Stimulated activated CD8-positive, alpha-beta memory T cell treated with anti-CD3 and anti-CD28 coated beads, Interleukin-4, amount 100 ng/mL, for 1 hour (primary cell): ENCODE results near the gene ZNF783.
"Not testable (repeated sequence)": the region's sequence is repeated elsewhere in the genome, so short reads cannot be mapped to it uniquely, and the experiment has no call there.

Experiments used
- DNase-seq, 2 donors: peaks; one replicate each; pipeline ENCODE4 v3.0.0-alpha.2; 2020; ENCODE audit warnings: low read depth in 2 of 2, low spot score in 1 of 2

The ZNF783 gene

GRCh38 chr7:149297034-149297755 lies 35.2 kb downstream of the ZNF783 start:
- DNase-seq = no peak

GRCh38 chr7:149300620-149301285 lies 38.8 kb downstream of the ZNF783 start:
- no peak for DNase-seq

DNA sequence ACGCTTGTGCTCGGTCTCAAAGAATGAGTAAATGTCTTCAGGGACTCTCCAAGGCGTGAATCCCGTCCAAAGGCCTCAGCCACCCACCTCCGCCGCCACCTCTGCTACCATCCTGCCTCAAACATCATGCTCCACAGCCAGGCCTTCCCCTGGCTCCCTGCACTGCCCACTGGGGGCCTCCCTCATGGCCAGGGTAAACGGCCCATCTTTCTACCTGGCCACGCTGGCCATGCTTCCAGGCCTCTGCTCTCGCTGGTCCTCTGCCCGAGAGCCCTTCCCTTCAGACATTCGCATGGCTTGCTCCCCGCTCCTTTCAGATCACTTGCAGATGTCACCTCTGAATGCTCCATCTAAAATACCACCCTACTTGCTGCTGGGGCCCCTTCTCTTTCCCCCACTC lies 40.2 kb downstream of the ZNF783 start:
- no peak for DNase-seq

DNA sequence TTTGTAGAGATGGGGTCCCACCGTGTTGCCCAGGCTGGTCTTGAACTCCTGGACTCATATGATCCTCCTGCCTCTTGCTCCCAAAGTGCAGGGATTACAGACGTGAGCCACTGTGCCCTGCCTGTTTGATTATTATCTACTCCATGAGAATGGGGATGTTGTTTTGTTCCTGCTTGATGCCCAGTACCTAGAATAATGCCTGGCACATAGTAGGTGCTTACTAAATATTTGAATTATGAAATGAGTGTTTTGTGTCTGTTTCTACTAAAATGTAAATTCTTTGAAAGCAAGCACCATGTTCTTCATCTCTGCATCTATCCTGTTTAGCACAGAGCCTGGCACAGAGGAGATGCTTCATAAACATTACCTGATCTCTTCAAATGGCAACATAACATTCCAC lies 40.9 kb downstream of the ZNF783 start:
- DNase-seq = no peak

DNA sequence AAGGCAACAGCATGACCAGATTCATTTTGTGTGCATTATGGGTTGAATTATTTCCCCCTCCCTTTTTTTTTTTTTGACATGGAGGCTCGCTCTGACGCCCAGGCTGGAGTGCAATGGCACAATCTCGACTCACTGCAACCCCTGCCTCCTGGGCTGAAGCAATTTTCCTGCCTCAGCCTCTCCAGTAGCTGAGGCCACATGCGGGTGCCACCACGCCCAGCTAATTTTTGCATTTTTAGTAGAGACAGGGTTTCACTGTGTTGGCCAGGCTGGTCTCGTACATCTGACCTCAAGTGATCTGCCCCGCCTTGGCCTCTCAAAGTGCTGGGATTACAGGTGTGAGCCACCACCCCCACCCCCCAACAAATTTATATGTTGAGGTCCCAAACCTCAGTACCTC lies 42.0 kb downstream of the ZNF783 start:
- no peak for DNase-seq

- no peak for DNase-seq
Measured at GRCh38 chr7:149306854-149307253, 44.9 kb downstream of the ZNF783 start.

GRCh38 chr7:149307775-149308501 lies 45.9 kb downstream of the ZNF783 start:
- no peak for DNase-seq

GRCh38 chr7:149310113-149310836 lies 48.3 kb downstream of the ZNF783 start:
- no peak for DNase-seq

DNA sequence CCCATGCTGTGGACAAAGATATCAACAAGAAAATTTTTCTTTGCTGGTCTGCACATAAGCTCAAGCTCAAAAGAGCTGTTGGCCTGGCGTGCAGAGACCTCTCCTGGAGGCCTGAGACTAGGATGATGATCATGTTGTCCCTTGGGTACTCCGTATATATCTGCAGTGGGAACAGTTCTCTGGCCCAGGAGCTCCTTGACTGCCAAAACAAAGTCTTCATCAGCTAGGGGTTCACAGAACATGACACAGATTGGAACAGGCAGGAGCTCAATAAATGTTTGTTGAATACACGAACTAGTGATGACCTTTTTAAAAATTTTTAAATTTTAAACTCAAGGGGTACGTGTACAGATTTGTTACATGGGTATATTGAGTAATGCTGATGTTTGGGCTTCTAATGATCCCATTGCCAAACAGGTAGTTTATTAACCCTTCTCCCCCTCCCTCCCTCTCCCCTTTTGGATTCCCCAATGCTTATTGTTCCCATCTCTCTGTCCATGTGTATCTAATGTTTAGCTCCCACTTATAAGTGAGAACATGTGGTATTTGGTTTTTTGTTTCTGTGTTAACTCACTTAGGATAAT lies 49.1 kb downstream of the ZNF783 start:
- DNase-seq = no peak

DNA sequence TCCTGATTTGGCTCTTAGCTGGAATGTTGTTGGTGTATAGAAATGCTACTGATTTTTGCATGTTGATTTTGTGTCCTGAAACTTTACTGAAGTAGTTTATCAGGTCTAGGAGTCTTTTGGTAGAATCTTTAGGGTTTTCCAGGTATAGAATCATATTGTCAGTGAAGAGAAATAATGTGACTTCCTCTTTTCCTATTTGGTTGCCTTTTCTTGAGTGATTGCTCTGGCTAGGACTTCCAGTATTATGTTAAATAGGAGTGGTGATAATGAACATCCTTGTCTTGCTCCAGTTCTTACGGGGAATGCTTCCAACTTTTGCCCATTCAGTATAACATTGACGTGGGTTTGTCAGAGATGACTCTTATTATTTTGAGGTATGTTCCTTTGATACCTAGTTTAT lies 52.0 kb downstream of the ZNF783 start:
- no peak for DNase-seq

GRCh38 chr7:149316606-149317005 lies 54.6 kb downstream of the ZNF783 start:
- DNase-seq = no peak

- DNase-seq = no peak
Measured at GRCh38 chr7:149317496-149317895, 55.5 kb downstream of the ZNF783 start.

DNA sequence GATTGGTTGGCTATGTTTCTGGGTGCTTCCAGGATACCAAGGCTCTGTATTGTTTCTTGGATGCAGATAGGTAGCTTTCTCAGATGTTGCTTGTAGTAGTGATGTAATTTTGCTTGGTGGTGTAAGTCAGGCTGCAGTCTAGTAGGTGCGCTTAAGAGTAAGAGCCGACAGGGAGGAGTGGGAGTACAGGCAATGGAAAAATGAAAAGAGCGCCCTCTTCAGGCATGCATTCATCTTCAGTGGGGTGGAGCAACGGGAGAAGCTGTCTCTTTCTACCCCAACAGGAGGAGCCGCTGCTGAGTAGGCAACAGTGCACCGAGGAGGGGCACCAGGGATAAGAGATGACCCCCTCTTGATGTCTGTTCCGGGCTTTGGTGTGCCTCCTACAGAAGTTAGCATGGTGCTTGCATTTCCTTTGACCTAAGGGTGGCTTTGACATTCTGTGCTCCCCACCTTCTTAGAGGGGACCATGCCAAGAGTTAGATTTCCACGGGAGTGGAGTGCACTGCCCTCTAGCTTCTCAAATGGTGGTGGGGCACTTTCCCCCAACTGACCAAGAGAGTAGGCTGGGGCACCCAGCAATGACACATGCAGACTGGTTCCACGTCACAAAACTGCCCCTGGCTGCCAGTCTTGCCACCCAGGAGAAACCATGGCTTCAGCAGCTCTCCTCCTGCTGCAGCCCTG lies 56.1 kb downstream of the ZNF783 start:
- no peak for DNase-seq

- no peak for DNase-seq
Measured at GRCh38 chr7:149319376-149319775, 57.4 kb downstream of the ZNF783 start.

GRCh38 chr7:149320313-149321124 lies 58.5 kb downstream of the ZNF783 start:
- no peak for DNase-seq

- DNase-seq = not testable (repeated sequence)
Measured at GRCh38 chr7:149321125-149321905, 59.3 kb downstream of the ZNF783 start.

GRCh38 chr7:149321978-149322541 lies 60.1 kb downstream of the ZNF783 start:
- no peak for DNase-seq

DNA sequence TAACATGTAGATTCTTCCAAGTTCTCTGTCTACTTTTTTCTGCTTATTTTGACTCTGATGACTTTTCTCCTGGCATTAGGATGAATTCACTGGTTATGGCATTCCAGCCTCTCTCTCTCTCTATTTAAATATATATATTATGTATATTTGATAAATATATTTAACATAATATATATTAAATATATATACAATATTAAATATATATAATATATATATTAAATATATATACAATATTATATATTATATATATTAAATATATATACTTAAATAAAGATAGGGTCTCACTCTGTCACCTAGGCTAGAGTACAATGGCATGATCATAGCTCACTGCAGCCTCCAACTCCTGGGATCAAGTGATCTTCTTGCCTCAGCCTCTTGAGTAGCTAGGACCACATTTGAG lies 60.7 kb downstream of the ZNF783 start:
- no peak for DNase-seq

DNA sequence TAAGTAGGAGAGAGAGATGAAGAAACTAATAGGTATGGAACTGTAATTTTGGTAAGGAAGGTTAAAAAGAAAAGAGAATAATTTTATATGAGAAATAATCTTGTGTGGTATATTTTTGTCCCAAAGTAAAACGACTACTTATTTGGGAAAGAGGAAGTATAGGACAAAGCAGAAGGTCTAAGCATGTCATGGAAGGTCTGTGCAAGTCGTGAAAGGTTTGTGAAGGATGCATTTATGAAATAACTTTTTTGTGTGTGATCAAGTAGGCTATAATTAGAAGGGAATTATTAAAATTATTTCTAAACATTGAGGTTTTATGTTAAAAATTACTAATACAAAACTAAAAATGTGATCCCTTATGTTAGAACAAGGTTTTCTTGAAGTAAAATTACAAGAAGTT lies 63.3 kb downstream of the ZNF783 start:
- no peak for DNase-seq
